NCI-H128 (cell line): ENCODE data around the gene PDLIM4.

ENCODE experiments used
- DNase-seq: peaks from one replicate; lab custom pipeline; 2025; ENCODE audit not compliant: unreplicated experiment; lab: John Stamatoyannopoulos, UW

Gene PDLIM4, protein sequence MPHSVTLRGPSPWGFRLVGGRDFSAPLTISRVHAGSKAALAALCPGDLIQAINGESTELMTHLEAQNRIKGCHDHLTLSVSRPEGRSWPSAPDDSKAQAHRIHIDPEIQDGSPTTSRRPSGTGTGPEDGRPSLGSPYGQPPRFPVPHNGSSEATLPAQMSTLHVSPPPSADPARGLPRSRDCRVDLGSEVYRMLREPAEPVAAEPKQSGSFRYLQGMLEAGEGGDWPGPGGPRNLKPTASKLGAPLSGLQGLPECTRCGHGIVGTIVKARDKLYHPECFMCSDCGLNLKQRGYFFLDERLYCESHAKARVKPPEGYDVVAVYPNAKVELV

DNA sequence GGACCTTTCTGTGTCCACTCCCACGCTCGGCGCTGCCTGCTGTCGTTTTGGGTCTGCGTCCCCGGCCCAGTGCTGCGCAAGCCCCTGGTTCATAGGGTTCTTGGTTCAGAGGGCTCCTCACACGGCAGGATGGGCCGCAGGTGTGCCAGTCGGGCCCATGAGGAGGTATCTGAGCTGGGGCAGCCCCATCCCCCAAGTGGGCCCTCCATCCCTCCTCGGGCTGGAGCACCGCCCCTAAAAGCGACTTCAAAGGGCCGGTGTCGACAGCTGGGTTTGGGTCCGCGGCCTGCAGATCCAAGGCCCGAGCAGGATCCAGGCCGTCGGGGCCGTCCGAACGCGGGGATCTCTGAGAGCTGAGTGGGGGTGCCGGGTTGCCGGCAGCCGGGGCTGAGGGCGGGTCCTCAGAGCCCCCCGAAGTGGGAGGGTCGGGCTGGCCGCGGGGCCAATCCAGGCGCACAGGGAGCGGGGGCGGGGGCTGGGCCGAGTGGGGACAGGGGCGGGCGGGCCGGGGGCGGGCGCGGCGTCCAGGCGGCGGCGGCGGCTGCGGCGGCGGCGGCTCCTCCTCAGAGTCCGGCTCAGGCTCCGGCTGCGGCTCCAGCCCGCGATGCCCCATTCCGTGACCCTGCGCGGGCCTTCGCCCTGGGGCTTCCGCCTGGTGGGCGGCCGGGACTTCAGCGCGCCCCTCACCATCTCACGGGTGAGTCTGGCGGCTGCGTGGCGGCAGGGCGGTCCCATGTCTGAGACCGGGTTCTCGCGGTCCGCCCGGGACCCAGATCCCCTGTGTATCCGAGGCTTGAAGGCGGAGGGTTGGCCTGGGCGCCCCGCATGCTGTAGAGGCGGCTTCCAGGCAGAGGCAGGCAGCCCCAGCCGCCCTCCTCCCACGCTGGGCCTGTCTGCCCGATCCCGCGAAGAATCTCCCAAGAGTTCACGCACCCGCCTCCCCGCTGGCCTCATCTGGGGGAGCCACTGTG lies at the start of gene PDLIM4:
Gene PDLIM4, plus strand, starts transcription at position 566 of the 971 bp plus-strand sequence. Its CDS starts 39 bp downstream, at position 605.
- DNase-seq: no peak

DNA sequence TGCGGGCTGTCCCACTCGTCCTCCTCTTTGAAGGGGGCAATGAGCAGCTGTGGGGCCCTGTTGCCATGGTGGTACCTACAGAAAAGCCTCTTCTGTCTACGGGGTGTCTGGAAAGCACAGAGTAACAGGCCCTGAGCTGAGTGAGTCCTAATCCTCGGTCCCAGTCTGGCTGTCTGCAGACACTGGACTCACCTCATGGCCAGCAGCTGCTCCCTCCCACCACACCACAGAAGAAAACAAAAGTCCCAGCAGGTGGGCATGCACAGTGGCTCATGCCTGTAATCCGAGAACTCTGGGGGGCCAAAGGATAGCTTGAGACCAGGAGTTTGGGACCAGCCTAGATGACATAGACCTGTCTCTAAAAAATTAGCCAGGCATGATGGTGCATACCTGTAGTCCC lies 49.7 kb upstream of the PDLIM4 start:
- no peak for DNase-seq

DNA sequence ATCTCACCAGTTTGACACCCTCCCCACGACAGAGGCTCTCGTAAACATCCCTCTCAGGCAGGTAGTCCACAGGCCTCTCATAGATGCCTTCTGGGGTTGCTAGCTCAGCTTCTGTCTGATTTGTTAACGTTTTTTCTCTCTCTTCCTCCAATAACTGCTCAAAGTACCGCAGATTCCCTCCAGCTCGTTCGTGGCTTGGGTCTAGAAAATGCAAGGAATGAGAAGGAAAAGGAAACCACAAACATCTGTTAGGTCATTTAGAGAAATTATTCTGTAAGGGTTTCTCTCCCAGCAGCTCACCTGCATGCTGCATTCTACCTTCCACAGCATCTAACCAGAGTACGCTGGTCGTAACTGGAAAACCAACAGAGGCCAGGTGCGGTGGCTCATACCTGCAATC lies 48.4 kb upstream of the PDLIM4 start:
- DNase-seq: no peak

DNA sequence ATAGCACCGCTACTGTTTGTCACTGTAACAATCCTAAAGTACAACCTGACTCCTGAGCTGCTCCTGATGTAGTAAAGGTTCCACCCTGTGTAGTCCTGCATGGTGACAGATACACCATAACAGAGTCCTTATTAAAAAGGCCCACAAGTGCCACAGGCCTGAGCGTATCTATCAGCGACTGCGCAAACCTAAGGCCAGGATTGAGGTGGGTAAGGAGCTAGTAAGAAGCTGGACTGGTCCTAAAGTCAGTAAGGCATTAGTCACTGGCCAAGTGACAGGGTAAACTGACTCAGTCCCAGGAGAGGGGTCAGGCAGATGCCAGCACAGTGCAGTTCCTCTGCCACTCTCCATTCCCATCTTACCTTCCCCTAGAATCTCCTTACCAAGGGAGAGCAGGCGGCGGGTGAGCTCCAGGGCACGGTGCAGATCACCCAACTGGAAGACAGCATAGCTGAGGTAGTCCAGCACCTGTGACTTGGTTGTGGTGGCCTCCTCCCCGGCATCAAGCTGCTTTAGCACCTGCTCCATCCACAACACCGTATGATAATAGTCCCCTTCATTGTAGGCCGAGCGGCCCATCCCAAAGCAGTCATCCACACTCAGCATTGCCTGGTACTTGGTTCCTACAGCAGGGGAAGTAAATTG lies 47.5 kb upstream of the PDLIM4 start:
- DNase-seq: no peak

DNA sequence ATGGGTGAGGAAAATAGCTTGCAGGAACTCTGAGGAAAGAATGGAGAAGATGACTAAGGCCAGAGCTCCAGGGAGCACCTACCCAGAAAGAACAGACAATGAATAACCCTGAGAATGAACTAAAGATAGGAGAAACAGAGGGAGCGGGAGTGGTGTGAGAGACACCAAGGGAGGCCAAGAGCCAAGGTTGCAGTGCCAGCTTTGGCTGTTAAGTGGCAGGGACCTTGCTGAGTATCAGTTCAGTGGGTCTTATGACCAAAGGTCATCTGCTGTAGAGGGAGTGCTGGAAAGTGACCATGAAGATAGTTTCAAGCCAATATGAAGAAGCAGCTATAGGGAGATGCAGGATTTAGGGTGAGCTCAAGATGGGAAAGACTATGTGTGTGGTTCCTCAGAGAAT lies 46.6 kb upstream of the PDLIM4 start:
- no peak for DNase-seq

DNA sequence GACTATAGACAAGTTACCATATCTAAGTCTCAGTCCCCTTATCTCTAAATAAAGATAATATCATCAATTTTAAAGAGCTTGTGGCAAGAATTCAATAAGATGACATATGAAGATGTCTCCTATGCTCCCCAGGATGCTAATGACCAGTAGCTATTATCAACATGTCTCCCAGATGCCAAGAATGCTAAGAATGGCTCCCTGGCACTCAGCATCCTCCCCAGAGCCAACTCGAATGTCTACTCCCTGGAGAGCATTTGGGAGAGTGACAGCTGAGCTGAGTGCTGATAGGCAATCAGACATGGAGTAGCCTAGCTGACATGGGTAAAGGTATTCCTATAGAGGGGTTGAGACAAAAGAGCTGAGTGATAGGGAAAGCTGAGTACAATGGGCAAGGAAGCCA lies 45.7 kb upstream of the PDLIM4 start:
- no peak for DNase-seq

DNA sequence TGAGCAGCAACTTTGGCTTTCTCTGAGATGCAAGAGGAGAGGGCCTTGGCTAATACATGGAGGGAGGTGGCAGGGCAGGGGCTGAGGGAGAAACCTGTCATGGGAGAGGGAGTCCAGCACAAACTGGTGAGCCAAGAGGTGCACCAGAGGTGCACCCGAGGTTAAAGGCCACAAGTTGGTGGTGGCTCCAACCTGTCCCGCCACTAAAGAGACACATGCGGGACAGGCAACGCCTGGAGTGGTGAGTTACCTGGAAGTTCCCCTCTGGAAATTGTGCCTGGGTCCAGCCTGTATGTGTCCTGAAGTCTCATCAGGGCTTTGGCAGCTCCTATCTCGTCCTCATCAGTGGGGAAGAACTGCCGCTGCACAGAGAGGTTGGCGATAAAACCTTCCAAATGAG lies 43.8 kb upstream of the PDLIM4 start:
- no peak for DNase-seq

DNA sequence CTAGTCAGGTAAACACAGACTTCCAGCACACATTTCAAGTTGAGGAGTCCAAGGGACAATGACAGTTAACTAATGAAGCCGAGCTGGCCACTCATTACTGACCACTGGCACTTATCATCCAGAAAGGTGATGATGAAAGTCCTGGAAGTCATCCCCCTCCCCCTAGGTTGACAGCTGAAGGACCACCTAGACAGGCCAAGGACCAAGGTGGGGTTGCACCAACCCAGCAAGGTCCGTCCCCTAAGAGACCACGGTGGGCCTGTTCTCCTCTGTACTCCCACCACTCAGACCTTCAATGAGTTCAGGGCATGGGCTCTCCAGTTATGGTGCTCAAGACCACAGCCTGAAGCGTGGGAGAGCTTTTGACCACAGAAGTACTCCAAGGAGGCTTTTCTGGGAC lies 43.0 kb upstream of the PDLIM4 start:
- no peak for DNase-seq

DNA sequence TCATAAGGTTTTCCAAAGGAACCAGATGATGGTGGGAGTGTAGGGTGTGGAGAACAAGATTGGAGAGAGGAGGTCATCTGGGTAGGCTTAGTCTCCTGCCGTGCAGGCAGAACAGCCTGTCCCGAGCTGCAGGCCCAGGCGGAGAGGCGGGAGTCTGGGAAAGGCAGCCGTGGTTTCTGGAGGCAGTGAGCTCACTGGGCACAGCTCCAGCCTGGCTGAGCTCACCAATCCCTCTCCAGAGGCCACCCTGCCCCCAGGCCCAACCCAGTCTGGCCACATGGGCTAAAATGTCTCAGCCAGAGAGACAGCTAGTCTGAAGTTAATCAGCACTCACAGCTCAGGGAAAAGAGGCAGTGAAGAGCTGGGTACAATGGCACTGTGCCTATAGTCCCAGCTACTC lies 42.2 kb upstream of the PDLIM4 start:
- DNase-seq: no peak

DNA sequence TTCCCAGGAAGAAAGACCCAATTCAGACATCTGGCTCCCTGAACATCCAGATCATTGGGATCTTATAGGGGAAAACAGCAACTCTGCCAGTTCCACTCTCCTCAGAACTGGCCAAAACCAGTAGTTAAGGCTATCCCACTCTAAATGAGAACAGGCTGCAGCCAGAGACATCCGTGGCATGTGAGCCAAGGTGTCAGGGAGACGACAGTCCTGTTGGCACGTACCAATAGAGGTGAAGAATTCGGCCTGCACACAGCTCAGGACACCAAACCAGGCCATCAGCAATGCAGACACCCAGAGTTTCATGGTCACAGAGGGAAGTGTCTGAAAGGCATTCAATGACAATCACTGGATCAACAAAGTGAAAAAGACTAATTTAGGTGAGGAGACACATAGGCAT lies 39.2 kb upstream of the PDLIM4 start:
- DNase-seq: no peak

DNA sequence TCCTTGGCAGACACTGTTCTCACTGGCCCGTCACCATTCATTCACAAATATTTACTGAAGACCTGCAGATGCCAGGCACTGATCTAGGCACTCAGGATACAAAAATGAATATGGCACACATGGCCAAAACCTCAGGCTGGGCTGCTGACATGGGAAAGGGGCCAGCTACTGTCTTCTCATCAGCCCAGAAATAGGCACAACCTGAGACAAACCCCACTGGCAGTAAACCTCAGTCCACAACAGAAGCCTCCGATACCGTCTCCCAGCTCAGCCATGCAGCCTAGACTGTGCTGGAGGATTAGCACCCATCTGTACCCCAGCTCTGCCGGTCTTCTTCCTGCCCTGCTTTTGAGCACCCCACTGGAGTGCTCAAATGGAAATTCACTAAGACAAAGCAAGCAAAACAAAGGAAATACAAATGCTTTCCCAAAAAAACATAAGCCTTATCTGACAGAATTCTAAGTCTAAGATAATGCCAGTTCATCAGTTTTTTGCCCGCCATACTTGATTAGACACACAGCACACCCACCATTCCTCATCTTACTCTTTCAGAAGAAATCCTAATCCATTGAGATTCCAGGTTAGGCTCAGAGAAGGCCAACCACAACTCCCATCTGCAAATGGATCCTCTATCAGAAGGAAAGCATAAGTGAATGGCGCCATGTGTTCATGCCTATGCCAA lies 38.1 kb upstream of the PDLIM4 start:
- DNase-seq: no peak

DNA sequence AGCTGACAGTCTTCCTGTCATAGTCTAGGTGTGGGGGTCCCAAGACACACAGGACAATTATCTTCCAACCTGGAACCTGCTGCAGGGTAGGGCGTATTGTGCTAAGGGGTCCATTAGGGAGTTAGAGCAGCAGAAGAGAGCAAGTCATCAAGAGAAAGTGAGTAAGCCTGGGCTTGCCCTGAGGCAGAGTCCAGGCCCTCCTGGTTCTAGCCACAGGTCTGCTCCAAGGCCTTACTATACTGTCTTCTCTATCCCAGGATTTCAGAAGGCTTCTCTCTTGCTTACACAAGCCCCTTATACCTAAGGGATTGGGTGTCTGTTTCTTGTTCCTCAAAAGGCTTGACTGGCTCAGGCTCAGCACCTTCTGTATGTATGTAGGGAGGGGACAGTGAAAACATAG lies 37.5 kb upstream of the PDLIM4 start:
- no peak for DNase-seq

DNA sequence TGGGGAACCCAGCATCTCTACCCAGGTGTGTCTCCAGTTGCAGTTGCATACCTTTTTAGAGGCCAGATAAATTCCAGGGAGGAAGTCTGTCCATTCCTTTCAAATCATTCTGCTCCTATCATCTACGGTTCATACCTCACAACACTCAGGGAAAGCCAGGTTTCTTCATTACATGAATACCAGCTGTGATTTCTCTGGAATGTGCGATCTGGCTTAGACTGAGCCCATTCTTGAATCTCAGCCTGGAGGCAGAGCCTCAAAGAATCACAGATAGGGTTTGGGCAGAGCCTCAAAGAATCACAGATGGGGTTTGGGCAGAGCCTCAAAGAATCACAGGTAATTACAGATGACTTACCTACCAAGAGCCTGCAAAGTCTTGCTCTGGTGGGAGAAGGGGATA lies 37.0 kb upstream of the PDLIM4 start:
- no peak for DNase-seq

DNA sequence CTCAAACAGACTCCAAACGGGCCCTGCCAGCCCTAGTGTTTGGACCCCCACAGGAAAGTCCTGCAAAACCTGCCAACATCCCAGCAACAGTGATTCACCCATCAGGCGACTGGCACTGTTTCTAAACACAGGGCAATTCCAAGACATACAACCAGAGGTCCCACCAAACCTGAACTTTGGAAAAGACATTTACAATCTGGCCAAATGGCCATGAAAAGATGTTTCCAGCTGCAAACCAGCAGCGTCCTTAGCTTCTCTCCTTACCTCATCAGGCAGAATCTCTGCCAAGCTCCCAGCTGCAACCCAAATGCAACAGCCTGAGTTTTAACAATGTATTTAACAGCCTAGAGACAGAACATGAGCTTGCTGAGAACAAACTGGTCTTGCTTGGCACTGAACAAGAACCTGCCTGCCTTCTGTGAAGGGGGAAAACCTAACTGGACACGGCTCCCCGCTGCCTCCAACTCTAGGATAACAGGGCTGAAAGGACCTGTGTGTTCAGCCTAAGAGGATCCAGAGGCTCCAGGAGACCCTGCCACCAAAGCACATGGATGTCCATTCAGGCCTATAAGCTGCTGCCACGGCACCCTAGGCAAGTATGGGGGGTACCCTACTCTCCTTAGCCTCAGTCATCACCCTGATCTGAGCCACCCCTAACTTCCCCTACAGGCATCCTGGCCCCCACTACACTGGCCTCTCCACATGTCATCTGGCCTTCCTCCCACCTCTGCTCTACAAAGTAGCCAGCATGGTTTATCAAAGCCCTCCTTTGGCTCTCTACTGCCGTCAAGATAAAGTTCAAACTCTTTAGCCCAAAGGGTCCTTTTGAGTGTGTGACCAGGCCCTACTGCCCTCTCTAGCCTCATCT lies 35.5 kb upstream of the PDLIM4 start:
- DNase-seq: no peak

DNA sequence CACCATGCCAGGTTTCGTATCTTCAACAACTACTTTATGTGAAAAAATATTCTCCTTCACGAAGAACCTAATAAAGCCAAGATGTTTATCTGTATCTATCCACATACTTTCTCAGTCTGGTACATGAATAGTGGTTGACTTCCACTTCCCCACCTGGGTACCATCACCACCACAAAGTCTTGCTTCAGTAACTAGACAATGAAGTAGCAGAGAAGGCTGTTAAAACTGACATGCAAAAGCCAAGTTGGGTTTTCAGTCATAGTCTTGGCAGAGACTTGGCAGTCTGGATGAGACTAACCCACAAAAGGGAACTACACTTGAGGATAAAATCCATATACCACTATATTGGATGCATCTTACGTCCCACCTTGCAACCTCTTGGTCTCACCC lies 34.9 kb upstream of the PDLIM4 start:
- no peak for DNase-seq

DNA sequence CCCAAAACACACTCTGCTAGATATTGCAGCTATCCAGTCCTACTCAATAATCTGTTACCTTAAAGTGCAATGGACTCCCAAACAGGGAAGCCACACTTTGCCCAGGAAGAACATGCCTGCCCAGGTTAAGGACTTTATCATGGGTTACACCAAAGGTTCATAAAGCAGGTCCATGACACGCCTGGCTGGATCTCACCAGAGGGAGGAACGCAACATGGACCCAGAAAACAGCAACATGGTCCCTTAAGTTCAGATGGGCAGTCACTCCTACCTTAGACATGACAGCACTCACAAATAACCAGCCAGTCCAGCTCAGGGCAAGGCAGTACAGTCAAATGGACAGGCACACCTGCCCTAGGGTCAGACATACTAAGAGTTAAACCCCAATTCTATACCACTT lies 33.6 kb upstream of the PDLIM4 start:
- no peak for DNase-seq

DNA sequence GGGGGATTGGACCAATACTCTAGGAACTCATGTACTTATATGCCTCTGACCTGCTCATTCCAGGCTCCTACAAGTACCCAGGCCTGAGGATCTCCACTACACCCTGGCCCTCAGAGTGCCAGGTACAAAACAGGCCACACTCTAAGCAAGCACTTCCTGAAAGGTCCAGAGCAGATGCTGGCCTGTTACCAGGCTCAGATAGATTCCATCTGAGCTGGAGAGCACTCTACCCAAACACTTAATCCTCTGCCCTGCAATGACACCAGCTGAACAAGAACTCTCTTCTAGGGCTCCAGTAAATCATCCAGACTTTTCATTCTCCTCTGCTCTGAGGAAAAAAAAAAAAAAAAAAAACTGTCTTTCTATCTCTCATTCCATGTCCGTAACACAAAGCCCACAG lies 32.8 kb upstream of the PDLIM4 start:
- DNase-seq: no peak

DNA sequence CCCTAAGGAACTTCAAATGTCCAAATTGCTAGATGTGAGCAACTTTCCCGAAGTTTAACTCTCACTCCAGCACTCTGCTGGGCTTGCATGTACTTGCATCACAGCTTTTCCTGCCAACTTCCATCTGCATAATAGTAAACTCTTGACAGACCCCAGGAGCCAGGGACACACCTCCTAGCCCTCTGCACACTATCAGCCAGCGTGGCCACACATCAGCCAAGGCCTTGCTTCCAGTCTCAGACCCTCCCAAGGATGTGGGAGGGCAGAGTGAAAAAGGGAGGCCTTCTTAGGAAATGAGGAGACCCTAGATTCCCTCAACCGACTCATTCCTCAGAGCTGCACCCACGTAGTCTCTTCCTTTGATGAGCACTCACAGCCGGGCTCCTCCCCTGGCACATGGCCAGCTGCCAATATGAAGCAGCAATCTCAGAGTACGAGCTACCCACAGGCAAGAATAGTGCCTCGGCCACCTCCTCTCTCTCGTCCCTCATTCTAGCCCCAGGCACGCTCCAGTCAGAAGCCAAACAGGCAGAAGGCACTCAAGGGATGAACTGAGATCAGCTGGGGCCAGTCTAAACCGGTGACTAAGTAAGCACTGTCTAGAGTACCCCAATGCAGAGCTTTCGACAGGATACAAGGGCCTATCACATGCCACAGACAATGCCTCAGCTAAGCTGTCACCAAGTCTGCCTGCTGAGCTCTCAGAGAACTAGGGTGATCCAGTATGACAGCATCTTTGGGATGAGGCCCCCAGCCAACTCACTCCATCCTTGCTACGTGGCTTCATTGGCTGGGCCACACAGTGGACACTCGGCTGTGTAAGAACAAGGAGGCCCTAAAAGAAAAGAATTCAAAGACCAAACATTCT lies 32.1 kb upstream of the PDLIM4 start:
- peak; percentile 10 for DNase-seq

DNA sequence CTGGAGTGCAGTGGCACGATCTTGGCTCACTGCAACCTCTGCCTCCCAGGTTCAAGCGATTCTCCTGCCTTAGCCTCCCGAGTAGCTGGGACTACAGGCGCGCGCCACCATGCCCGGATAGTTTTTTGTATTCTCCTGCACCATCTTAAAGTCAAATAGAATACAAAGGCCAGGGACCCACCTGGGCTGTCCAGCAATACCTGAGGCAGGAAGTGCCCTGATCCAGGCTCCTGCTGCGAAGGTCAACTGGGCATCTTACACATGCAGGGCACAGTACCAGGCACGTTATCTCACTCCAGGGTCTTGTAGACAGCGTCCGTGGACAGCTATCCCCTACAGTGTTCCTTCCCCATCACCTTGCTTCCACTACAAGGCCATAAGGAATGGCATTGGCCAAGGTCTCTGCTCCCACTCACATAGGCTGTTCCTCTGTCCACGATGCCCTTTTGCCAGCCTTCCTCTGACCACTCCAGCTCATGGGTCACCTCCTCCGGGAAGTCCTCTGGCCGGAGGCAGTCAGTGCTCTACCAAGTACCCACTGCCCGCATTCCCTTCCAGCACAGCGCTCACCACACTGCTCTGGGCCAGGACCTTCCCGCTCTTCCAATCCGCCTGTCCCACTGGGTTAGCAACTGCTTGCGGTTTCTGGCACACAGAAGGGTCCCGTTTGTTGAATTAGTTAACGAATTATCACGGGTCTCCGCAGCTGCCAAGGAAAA lies 30.8 kb upstream of the PDLIM4 start:
- no peak for DNase-seq
